Epithelial cell of proximal tubule (primary cell): ENCODE data around the gene SLIT2. TPM values are rescaled to one million over a fixed set of nuclear protein-coding genes. Genes with fewer than 3 reads are reported as not detected.
A peak's percentile ranks its signal among the peaks of the same experiment; 100 is the strongest.

Experiments
- DNase-seq: peaks from one replicate; pipeline ENCODE4 v3.0.0-alpha.2; 2011; ENCODE audit warnings: low read depth
- H3K4me3 ChIP-seq: 2 replicates; pipeline ENCODE4 v1.5.1; 2011; ENCODE audit warnings: low read depth, mild to moderate bottlenecking, low read length
- total RNA-seq: library from RNA; depleted of rRNA; stranded (reverse); fragments of >200 nt; gene quantifications from 2 replicates; pipeline ENCODE4 v1.2.3, GENCODE V29; 2015
- TF ChIP-seq, protein P1 (sequence below): conservative IDR thresholded peaks from 2 replicates; pipeline ENCODE4 v1.5.1; 2012; ENCODE audit warnings: low read depth, mild to moderate bottlenecking, low read length

The SLIT2 gene, protein sequence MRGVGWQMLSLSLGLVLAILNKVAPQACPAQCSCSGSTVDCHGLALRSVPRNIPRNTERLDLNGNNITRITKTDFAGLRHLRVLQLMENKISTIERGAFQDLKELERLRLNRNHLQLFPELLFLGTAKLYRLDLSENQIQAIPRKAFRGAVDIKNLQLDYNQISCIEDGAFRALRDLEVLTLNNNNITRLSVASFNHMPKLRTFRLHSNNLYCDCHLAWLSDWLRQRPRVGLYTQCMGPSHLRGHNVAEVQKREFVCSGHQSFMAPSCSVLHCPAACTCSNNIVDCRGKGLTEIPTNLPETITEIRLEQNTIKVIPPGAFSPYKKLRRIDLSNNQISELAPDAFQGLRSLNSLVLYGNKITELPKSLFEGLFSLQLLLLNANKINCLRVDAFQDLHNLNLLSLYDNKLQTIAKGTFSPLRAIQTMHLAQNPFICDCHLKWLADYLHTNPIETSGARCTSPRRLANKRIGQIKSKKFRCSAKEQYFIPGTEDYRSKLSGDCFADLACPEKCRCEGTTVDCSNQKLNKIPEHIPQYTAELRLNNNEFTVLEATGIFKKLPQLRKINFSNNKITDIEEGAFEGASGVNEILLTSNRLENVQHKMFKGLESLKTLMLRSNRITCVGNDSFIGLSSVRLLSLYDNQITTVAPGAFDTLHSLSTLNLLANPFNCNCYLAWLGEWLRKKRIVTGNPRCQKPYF (N-terminal part only)
- total RNA-seq, result 1.4 and 2.5 TPM in 2 replicates

DNA sequence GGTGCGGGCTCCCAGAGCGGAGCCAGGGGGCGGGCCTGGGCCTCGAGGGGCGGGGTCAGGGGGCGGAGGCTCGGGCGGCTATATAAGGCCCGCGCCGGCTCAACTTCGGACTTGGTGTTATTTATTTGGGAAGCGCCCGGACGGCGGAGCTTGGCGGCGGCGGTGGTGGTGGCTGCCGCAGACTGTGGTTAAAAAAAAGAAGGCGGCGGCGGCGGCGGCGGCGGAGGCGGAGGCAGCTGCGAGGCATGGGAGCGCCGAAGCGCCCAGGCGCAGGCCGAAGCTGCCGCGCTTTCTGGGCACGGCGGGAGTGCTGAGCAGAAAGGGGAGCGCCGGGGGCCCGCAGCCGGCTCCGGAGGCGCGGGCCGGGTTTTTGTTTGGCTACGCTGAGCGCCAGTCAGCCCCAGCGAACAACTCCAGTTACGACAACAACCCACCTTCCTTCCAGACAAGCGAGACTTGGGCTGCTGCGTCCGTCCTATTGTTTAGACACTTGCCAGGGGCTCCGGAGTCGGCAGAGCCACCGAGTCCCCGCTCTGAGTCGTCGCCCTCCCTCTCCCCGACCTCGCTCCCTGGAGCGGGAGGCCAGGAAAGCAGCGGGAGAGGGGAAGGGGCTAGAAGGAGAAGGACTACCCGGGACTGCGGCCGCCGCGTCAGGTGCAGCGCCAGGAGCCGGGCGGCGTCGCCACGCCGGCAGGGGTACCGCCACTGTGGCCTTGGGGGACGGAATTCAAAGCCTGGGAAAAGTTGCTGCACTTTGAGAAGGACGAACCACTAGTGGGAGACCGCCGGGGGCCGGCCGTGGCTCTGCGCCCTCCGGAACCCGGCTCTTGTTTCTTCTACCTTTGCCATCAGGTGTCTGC lies at the start of gene SLIT2:
TSS of gene SLIT2 (plus strand) at position 110 of the 860 bp plus-strand sequence. CDS start 1,911 bp downstream, outside the sequence.
- peak within 1 kb of the TSS; percentile 65 for H3K4me3 ChIP-seq
- no peak for DNase-seq
- TF ChIP-seq, protein P1, sequence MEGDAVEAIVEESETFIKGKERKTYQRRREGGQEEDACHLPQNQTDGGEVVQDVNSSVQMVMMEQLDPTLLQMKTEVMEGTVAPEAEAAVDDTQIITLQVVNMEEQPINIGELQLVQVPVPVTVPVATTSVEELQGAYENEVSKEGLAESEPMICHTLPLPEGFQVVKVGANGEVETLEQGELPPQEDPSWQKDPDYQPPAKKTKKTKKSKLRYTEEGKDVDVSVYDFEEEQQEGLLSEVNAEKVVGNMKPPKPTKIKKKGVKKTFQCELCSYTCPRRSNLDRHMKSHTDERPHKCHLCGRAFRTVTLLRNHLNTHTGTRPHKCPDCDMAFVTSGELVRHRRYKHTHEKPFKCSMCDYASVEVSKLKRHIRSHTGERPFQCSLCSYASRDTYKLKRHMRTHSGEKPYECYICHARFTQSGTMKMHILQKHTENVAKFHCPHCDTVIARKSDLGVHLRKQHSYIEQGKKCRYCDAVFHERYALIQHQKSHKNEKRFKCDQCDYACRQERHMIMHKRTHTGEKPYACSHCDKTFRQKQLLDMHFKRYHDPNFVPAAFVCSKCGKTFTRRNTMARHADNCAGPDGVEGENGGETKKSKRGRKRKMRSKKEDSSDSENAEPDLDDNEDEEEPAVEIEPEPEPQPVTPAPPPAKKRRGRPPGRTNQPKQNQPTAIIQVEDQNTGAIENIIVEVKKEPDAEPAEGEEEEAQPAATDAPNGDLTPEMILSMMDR, result no peak

DNA sequence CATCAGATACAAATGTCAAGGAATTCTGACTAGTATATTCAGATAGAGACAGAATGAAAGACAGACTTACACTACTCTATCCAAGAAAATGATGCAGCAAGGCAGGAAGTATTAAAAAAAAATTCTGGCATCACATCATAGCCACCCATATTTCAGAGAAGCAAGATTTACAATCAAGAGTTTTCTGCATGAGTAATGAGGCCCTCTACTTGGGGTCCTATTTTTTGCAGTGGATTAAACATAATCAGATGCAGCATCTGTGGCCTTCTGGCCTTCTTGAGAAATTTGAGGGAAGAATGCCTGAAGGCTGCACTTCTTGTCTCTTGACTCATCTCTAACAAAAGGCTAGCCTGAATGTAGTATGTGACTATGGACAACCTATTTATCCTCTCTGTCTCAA lies 48.2 kb upstream of the SLIT2 start:
- DNase-seq, result no peak
- TF ChIP-seq, protein P1, result no peak
- H3K4me3 ChIP-seq, result no peak overlapping the region

DNA sequence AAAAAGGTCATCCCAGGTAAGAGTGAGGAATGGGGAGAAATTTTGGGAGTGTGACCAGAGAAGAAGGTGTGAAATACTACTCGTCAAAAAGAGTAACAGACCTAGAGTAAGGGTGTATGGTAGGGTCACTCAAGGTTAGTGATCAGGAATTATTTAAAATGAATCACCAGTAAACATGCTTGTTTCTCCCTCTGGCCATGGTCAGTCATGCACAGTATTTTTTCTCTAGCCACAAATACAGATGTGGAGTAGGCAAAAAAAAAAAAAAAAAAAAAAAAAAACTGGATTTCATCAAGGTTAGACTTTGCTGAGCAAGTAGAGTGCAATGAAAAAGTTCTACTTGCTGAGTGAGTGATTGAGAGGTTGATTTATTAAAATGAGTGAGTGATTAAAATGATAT lies 34.2 kb upstream of the SLIT2 start:
- no peak overlapping the region for H3K4me3 ChIP-seq
- no peak for DNase-seq
- TF ChIP-seq, protein P1, result no peak

DNA sequence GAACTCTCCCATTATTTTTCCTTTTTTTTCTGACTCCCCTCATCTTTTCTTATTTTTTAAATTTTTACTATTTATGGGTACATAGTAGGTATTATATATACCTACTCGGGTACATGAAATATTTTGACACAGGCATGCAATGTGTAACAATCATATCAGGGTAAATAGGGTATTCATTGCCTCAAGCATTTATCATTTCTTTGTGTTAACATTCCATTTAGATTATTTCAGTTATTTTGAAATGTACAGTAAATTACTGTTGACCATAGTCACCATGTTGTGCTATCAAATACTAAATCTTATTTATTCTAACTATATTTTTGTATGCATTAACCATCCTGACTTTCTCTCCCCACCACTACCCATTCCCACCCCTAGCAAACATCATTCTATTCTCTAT lies 33.8 kb upstream of the SLIT2 start:
- no peak overlapping the region for H3K4me3 ChIP-seq
- DNase-seq, result no peak
- TF ChIP-seq, protein P1, result no peak

DNA sequence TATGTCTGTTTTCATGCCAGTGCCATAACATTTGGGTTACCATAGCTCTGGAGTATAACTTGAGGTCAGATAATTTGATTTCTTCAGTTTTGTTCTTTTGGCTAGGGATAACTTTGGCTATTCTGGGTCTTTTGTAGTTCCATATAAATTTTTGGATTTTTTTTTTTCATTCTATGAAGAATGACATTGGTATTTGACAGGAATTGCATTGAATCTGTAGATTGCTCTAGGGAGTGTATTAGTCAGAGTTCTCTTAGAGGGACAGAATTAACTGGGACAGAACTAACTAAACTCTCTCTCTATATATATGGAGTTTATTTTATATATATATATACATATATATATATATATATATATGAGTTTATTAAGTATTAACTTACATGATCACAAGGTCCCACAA lies 32.2 kb upstream of the SLIT2 start:
- DNase-seq, result no peak
- no peak overlapping the region for H3K4me3 ChIP-seq
- TF ChIP-seq, protein P1, result no peak

DNA sequence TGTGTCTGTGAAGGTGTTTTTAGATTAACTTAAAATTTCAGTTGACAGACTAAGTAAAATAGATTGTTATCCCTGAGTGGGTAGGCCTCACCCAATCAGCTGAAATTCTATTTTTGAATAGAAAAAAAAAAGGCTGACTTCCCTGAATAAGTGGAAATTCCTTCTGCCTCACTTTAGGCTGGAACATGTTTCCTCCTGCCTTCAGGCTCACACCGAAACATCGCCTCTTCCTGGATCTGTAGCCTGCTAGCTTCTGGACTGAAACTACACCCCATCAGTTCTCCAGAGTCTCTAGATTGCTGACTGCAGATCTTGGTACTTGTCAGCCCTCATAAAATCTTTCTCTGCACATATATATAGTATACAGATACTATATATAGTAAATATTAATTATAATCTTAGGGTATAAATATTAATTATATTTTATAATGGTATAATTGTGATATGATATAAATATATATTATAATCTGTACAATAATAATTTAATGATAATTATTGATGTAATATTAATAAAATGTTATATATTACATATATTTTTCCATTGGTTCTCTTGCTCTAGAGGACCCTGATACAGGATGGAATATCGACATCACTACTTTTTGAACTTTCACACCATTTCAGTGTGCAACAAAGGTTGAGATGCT lies 13.7 kb upstream of the SLIT2 start:
- no peak overlapping the region for H3K4me3 ChIP-seq
- TF ChIP-seq, protein P1, result no peak
- no peak for DNase-seq
